Measurements from ENCODE around the gene PLAA.

GRCh38 chr9:26913138-26913668 is 33.8 kb downstream of the PLAA start:
- TF ChIP-seq CTCF (tag by site-specific recombination; IDR thresholded peaks at IDR 0.05) (no peak), REST (tag by site-specific recombination; IDR thresholded peaks at IDR 0.05) (no peak), ZNF112 (tag by site-specific recombination; IDR thresholded peaks at IDR 0.05) (no peak), ZNF24 (tag by site-specific recombination; IDR thresholded peaks at IDR 0.05) (no peak), ZNF610 (tag by site-specific recombination; IDR thresholded peaks at IDR 0.05; ENCODE audit: borderline replicate concordance) (no peak), ZNF623 (tag by site-specific recombination; IDR thresholded peaks at IDR 0.05) (no peak), ZNF18 (tag by site-specific recombination; IDR thresholded peaks at IDR 0.05) (no peak), PATZ1 (tag by site-specific recombination; IDR thresholded peaks at IDR 0.05) (no peak), ZNF292 (tag by site-specific recombination; IDR thresholded peaks at IDR 0.05; ENCODE audit: borderline replicate concordance, low read depth) (no peak)
